GM21529 (cell line): ENCODE measurements around the gene CCDC54.

ENCODE experiments used
- ATAC-seq: cut with Tn5 transposase; IDR thresholded peaks from one replicate; pipeline ENCODE4 v1.9.1; 2021; ENCODE audit not compliant: unreplicated experiment

The CCDC54 gene

DNA sequence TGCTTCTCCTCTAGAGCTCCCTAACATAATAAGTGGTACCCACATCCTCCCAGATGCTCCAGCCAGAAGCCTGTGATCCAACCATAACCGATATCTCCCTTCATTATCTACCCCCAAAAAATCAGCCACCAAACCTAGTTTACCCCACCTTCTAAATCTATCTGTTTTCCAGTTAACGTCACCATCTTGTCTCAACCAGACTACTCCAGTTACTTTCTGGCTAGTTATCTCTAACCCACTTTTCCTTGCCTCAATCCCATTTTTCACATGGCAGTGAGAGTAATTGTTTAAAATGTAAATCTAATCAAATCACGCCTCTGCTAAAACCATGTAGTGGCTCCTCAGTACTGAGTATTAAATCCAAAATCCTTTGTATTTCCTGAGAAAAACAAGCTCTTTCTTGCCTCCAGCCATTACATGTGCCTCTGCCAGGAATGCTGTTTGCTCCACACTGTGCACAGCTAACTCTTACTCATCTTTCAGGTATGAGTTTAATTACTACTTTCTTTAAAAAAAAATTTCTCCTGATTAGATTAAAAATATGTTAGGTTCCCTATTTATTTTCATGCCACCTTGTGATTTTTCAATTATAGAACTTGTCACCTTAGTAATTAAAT is 15.4 kb downstream of the CCDC54 start:
- ATAC-seq, result no peak

DNA sequence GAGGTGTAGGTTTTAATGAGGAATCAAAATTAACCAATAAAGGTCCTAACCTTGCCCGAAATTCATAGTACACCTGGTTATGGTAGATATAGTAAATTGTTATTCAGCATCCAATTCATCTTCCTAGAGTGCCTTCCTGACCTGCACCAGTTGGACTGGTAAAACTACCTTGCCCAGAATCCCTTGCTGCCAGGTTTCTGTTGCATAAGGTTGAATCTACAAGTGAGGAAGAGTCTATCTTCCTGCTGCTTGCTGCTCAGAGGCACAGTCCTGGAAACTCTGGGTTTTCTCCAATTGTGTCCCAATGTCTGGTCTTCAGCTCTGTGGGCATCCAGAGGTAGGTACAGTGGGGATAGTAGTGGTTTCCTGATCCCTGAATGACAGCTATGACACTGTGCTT is 17.3 kb downstream of the CCDC54 start:
- ATAC-seq, result no peak

DNA sequence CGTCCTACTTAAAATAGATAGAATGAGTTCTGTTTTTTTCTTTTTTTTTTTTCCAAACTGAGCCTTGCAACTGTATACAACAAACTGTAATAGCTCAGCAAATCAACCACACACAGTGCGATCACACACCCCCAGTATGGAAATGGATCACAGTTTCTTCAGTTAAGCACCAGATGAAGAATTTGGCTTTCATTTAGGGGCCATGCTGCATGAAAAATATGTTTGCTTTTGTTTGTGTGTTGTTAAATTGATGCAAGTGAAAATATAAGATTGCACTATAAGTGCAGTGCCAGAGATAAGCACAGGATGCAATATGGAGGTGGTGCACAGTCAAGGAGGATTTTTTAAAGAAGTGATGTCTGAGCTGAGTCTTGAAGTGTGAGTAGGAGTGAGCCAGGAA is 17.8 kb downstream of the CCDC54 start:
- ATAC-seq, result no peak

DNA sequence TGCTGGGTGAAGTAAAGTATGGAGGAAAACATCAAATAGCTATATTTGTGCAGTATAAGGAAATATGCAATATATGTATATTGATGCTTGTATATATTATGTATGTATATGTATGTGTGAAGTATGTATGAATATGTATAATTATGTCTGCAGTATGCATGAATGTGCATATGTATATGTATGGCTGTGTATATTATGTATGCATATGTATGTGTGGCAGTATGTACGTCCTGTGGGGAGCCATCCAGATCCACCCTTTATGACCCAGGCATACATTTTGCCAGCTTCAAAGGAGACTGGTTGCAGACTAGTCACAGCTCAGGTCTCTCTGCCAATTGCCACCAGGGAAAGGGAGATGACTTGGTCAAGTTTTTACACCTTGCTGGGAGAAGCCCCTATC is 24.1 kb downstream of the CCDC54 start:
- ATAC-seq, result no peak

DNA sequence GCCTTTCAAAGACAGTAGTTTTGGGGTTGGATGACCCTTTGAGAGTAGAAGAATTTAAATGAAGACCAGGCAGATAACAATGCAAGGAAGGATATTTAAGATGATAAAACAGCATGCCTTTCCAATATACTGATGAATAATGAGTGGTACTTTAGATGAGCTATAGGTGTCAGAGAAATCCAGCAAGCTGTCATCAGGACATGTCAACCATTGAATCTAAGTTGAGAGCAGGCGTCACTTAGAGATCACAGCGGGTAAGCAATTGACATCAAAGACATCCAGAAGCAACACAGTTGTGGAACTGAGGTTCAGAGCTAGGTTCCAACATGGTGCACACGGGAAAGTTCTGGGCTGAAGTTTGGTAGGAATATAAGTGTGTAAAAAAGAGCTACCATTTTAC is 25.0 kb downstream of the CCDC54 start:
- ATAC-seq, result no peak

DNA sequence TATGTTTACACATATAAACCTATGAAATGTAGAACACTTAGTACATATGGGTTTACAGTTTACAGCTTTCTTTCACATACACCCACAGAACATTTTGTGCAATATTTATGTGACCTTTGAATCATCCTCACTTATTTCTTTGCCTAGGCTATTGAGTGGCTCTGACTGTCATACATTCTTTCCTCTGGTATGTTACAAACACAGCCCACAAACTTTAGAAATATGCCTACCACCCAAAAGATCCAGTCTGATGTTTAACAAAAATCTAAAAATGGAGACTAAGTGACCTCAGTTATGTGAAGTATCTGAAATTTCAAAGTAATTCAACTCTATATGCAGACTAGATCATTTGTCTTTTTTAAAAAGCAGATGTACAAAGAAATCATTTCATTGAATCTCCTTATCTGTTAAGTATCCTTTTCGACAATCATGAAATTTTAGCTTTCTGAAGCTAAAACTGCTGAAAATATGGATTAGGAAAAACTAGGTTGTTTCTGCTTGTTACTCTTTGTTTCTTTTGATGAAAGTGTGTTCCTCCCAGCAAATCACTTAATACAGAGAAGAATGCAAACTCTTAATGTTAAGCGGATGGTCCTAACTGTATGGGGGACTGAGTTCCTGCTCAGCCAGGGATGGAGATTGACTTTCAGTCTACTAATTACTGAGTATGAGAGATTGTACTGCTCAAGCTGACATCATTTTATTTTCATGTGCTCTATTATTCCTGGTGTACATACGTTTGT is 27.7 kb downstream of the CCDC54 start:
- no peak for ATAC-seq

DNA sequence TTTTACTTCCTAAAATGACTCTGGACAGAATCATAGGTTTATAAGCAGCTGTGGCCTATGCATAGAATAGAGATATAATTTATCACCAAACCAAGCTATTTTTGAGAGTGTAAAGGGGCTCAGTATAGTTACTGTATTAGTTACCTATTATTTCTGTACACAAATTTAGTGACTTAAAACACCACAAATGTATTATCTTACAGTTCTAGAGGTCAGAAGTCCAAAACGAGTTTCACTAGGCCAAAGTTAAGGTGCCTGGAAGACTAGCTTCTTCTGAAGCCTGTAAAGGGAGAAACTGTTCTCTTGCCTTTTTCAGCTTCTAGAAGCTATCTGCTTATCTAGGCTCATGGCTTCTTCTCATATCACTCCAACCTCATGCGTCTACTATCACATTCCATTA is 30.1 kb downstream of the CCDC54 start:
- no peak for ATAC-seq

DNA sequence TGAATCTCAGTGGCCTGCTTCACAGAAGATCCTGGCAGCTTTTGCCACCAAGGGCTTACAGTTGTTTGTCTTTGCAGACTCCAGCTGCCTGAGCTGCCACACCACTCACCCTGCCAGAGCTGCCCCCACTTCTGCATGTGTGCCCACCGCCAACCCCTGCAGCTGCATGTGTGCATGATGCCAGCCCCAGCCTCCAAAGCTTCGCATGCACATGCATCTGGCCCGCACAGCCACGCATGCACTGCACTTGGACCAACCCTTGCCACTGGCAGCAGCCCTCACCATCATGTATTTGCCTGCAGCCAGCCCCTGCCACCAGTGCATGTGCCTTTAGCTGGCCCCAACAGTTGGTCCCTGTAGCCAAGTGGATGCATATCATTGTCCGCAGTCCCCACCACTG is 31.3 kb downstream of the CCDC54 start:
- ATAC-seq, result no peak

DNA sequence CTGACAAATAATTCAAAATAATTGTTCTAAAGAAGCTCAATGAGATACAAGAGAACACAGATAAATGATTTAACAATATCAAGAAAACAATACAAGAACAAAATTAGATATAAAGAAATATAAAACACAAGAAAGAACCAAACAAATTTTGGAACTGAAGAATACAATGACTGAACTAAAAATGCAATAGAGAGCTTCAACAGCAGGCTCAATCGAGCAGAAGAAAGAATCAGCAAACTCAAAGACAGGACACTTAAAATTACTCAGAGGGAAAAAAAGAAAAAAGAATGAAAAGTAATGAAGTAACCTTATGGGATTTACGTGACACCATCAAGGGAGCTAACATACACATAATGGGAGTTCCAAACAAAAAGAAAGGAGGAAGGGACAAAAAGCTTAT is 32.1 kb downstream of the CCDC54 start:
- ATAC-seq, result no peak

DNA sequence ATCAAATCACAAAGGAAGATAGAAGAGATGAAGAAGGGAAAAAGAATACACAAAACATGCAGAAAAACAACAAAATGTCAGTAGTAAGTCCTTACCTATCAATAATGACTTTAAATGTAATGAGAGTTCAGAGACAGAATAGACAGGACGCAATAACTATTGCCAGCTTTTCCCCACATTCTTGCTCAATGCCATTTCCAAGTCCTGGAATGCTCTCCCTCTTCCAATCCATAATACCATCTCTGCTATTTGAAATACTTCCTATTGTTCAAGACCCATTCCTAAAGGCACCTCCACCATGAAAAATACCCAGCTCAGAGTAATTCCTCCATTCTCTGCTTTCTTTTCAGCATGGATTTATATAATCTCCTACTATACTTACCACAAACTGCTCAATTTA is 33.4 kb downstream of the CCDC54 start:
- ATAC-seq, result no peak

DNA sequence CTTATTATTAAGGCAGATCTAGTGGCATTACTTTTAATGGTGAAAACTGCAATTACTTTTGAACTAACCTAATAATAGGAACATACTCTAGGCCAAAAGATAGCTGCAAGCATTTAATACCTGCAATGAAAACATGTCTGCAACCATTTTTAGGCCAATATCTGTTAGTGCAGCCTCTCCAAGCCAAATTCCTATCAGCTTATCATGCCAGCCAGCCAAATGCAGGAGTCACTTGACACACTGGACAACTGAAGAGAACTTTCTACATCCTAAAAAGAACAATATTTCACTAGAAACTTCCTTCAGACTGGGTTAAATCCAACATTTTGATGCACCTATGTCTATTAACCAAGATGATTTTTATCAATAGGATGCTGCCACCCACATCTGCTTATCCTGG is 33.8 kb downstream of the CCDC54 start:
- no peak for ATAC-seq

DNA sequence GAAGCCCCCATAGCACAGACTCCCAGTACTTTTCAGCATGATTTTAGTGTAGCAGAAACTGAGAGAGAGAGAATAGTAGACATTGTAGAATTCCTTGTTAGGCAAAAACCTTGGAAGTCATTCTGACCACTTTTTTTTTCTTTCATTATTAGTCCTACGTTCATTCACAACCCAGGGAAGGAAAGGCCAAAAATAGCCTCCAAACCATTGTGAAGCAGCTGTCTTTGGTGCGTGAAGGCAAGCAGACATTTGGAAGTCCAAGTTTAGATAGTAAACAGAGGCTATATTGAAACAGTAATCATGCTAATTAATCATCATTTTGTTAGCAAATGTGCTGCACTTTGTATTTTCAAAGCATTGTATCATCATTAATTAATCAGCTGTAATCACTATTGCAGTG is 34.5 kb downstream of the CCDC54 start:
- no peak for ATAC-seq

DNA sequence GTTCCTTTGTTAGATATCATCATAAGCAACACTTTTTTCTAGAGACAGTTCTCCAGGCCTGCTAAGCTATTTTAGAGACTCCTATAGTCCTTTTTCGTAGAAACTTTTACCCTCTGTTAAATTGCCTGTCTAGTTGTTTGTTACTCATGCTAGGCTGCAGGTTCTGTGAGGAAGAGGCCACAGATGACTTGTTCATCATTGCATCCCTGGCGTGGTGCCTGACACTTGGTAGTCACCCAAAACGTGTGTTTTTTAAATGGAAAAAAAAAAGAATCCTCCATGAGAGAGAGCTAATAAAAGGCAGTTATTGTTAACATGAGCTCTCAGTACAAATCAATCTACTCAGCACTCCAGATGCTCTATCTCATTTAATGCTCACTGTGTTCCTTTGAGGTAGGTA is 35.1 kb downstream of the CCDC54 start:
- ATAC-seq, result no peak

DNA sequence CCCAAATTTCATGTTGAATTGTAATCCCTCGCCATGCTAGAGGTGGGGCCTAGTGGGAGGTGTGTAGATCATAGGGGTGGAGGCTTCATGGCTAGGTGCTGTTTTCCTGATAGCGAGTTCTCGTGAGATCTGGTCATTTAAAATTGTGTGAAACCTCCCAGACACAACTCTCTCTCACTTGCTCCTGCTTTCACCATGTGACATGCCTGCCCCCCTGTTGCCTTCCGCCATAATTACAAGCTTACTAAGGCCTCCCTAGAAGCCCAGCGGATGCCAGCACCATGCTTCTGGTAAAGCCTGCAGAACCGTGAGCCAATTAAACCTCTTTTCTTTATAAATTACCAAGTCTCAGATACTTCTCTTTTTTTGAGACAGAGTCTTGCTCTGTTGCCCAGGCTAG is 36.0 kb downstream of the CCDC54 start:
- no peak for ATAC-seq

DNA sequence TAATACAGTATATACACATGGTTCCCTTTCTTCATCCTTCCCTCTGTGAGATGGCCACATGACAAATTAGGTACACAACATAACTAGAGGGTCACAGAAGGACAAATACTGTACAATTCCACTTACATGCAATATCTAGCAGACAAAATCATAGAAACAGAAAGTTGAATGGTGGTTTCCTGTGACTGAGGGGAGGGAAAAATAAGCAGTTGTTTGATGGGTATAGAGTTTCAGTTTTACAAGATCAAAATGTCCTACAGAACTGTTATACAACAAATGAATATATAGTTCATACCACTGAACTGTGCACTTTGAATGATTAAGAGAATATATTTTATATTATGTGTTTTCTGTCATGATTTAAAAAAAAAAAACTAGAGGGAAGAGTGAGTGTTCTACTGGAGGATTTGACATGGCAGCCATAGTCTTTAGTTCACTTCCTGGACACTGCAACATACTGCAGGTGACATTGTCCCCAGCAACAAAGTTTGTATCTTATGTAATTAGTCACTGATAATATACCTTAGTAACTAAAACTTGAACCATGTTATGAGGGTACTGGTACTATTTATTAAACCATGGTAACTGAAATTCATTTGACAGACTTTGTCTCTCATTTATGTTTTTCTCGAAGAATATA is 37.2 kb downstream of the CCDC54 start:
- ATAC-seq, result peak; percentile 84

DNA sequence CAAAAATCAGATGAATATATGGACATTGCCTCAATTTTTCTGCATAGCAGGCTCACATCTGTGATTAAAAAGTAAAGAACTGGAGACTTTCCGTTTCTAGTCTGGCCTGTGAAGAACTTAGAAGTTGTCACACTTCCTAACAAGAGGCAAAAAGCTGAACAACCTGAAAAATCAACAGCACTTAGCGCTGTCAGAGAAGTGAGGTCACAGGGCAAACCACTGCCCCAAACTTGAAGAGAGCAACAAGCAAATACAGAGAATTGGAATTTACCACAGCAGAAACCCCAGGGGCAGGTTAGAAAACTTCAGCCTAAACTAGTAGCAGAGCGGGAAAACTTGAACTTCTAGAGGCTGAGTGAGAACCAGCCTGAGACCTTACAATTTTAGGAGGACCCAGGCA is 38.9 kb downstream of the CCDC54 start:
- ATAC-seq, result no peak

DNA sequence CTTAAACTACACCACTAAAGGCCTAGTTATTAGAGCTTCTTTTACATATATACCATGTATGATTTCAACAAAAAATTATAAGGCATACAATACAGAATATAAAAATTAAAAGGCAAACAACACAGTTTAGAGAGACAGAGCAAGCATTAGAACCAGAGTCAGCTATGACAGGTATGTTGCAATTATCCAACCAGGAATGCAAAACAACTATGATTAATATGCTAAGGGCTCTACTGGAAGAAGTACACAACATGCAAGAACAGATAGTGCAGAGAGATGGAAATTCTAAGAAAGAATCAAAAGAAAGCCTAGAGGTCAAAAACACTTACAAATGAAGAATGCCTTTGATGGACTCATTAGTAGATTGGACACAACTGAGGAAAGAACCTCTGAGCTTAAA is 39.6 kb downstream of the CCDC54 start:
- no peak for ATAC-seq

DNA sequence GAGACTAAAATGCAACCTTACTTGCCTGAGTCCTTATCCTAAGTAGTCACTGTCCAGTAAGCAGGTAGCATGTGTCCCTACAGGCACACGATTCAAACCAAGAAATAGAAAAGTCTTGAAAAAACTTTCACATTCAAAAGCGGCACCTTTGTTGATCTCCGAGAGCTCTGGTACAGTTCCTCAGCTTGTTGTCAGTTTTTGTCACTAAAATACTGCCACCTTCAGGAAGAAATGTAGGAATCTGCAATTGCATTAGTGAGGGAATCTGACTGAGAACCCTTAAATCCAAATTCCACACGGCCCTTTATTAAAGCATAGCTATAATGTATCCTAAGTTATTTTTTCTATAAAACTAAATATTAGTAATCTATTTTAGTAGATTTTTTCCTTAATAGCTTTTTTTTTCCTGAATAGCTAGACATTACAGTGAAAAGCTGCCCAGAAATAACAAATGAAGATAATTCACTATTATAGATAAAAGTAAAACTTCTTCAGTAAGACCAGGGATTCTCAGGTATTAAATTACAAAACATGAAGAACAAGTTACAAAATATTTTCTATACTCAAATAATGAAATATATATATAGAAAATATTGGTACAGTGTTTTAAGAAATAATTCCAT is 44.0 kb downstream of the CCDC54 start:
- ATAC-seq, result peak; percentile 90

DNA sequence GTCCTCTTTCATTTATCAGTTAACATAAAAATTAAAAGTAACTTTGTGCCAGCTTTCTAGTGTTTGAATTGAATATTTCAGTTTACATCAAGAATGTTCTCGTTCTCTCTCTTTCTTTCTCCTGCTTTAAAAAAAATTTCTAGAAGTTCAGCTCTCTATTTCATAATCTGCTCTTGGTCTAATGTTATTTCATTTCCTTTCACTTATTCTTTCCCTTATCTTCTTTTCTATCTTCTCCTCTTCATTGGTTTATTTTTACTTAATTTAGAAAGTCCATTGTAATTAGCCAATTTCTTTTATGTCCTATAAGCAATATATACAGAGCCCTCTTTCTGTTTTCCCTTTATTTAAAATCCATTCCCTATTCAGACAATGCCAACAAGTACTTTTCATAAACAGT is 44.6 kb downstream of the CCDC54 start:
- ATAC-seq, result no peak

DNA sequence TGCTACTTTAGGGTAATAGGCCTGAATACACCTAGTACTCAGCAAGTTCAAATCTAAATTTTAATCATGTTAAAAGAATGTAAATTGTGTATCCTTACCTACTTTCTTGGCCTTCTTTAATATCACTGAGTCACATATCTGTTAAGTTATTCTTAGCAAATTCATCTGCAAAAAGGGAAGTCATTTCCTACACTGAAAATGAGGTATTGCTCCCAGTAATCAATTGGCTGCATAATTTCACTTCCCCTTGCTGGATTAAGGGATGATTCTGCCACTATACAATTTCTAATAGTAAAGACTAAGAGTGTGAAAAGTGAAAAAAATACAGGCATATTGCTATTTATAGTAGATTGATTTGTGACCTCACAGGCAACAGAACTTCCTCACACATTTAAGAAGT is 47.8 kb downstream of the CCDC54 start:
- ATAC-seq, result no peak

DNA sequence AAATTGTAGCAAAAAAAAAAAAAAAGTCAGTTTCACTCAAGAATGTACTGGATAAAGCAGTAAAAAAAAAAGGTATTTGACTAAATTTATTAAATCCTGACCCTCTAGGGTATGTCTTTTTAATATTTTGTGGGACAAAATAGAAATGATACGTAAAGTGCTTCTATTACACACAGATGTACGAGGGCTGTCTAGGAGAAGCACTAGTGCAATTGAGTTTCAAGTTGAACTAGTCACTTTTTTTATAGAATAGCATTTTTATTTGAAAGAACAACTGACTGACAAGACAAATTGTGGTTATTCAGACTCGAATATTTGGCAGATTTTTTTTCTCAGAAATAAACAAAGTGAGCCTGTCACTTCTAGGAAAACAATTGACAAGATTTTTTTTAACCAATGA is 49.0 kb downstream of the CCDC54 start:
- no peak for ATAC-seq
